Stimulated activated CD4-positive, alpha-beta T cell treated with anti-CD3 and anti-CD28 coated beads, Interleukin-2, amount 100 ng/mL, for 48 hours (primary cell): ENCODE results near the gene ALG2.
"Not testable (repeated sequence)": the region's sequence is repeated elsewhere in the genome, so short reads cannot be mapped to it uniquely, and the experiment has no call there.

Source experiments
- DNase-seq, 2 donors: peaks; one replicate each; pipeline ENCODE4 v3.0.0-alpha.2; 2020

Gene ALG2

GRCh38 chr9:99237356-99237755, 15.6 kb upstream of the ALG2 start:
- DNase-seq = no peak

- DNase-seq = no peak
Observed at GRCh38 chr9:99235926-99236634, 14.3 kb upstream of the ALG2 start.

- no peak for DNase-seq
Observed at GRCh38 chr9:99235069-99235468, 13.3 kb upstream of the ALG2 start.

- DNase-seq = no peak
Observed at GRCh38 chr9:99234618-99235017, 12.9 kb upstream of the ALG2 start.

- peak; percentile 25 to 27 for DNase-seq
Observed at GRCh38 chr9:99231711-99232110, 10.0 kb upstream of the ALG2 start.

GRCh38 chr9:99230206-99230605, 8.5 kb upstream of the ALG2 start:
- no peak for DNase-seq

GRCh38 chr9:99226054-99226453, 4.3 kb upstream of the ALG2 start:
- DNase-seq = no peak

GRCh38 chr9:99224445-99224844, 2.7 kb upstream of the ALG2 start:
- DNase-seq = no peak

- DNase-seq = no peak
Observed at GRCh38 chr9:99222416-99223270, 901 bp upstream of the ALG2 start.

GRCh38 chr9:99221266-99221620, 499 bp downstream of the ALG2 start:
- DNase-seq = peak; percentile 3 to 15

GRCh38 chr9:99220011-99220410, 1.7 kb downstream of the ALG2 start:
- no peak for DNase-seq

- no peak for DNase-seq
Observed at GRCh38 chr9:99216073-99216472, 5.7 kb downstream of the ALG2 start.

GRCh38 chr9:99213197-99213596, 8.5 kb downstream of the ALG2 start:
- no peak for DNase-seq

- DNase-seq = no peak
Observed at GRCh38 chr9:99211746-99212145, 10.0 kb downstream of the ALG2 start.

GRCh38 chr9:99210572-99210971, 11.2 kb downstream of the ALG2 start:
- no peak for DNase-seq

GRCh38 chr9:99201603-99202002, 20.1 kb downstream of the ALG2 start:
- no peak for DNase-seq

- DNase-seq = no peak
Observed at GRCh38 chr9:99199938-99200539, 21.7 kb downstream of the ALG2 start.

GRCh38 chr9:99197987-99198386, 23.8 kb downstream of the ALG2 start:
- no peak for DNase-seq

GRCh38 chr9:99197124-99197630, 24.6 kb downstream of the ALG2 start:
- DNase-seq = no peak

GRCh38 chr9:99196484-99196883, 25.3 kb downstream of the ALG2 start:
- DNase-seq = not testable (repeated sequence)

- DNase-seq = no peak
Observed at GRCh38 chr9:99193466-99193821, 28.3 kb downstream of the ALG2 start.

- no peak for DNase-seq
Observed at GRCh38 chr9:99192786-99193465, 28.8 kb downstream of the ALG2 start.

- no peak for DNase-seq
Observed at GRCh38 chr9:99190597-99191283, 31.0 kb downstream of the ALG2 start.
